GM04504 (cell line): ENCODE results near the gene KLHL17.

Experiments used
- DNase-seq: peaks from one replicate; pipeline ENCODE4 v3.0.0-alpha.2; 2012; ENCODE audit warnings: low read depth

Gene KLHL17

DNA sequence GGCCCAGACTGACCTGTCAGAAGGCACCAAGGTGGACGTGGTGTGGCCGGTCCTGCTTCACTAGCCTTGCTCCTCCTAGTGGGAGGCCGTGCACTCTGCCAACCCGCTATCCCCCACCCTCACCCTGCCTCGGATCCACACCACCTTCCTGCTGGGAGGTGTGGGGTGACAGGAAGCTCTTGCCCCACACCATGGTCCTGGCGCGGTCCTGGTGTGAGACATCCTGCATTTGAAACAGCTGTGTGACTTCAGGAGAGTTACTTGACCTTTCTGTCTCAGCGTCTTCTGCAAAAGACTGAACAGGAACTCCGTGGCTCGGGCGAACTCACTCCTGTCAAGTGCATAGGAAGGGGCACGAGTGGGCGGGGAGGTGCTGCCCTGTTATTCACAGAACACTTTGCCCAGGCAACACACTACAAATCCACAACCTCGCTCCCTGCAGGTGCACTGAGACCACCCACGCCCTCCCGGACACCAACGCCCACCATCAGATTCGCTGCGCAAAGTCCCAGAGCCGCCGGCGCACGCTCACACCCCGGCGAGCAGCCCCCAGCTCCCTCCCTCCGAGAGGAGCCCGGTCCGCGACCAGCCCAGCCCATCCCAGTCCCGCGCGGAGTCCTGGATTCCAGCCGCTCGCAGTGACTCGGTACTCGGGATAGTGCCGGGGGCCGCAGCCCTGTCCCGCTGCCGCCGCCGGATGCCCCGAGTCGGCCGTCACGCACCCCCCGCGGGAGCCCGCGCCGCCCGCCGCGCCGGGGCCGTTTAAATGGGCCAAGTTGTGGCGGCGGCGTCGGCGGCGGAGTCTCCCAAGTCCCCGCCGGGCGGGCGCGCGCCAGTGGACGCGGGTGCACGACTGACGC is 37.0 kb upstream of the KLHL17 start, which contains the start of gene SAMD11:
Gene SAMD11 (plus strand): TSS at position 793 of the 860 bp plus-strand sequence. CDS start 509 bp downstream, outside the sequence.
- peak; percentile 67 for DNase-seq

DNA sequence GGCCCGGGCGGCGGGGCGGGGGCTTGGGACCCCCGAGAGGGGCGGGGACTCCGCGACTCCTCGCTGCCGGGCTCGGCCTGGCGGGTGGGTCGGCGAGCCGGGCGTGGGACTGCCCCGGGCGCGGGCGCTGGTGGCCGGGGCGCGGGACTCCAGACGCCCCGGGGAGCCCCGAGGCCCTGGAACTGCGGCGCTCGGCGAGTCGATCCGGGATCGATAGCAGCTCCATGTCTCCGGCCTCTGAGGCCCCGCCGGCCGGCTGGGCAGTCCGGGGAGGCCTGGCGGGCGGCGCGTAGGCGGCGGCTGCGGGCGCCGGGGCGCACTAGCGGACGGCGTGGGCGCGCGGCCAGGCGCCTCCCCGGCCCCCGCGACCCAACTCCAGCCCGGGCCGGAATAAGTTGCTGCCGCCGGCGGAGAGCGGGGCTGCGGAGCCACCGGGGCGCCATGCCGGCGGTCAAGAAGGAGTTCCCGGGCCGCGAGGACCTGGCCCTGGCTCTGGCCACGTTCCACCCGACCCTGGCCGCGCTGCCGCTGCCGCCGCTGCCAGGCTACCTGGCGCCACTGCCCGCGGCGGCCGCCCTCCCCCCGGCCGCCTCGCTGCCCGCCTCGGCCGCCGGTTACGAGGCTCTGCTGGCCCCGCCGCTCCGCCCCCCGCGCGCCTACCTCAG is 36.3 kb upstream of the KLHL17 start:
- no peak for DNase-seq

- DNase-seq = no peak
These were observed 35.5 kb upstream of the KLHL17 start for GRCh38 chr1:924656-925560.

DNA sequence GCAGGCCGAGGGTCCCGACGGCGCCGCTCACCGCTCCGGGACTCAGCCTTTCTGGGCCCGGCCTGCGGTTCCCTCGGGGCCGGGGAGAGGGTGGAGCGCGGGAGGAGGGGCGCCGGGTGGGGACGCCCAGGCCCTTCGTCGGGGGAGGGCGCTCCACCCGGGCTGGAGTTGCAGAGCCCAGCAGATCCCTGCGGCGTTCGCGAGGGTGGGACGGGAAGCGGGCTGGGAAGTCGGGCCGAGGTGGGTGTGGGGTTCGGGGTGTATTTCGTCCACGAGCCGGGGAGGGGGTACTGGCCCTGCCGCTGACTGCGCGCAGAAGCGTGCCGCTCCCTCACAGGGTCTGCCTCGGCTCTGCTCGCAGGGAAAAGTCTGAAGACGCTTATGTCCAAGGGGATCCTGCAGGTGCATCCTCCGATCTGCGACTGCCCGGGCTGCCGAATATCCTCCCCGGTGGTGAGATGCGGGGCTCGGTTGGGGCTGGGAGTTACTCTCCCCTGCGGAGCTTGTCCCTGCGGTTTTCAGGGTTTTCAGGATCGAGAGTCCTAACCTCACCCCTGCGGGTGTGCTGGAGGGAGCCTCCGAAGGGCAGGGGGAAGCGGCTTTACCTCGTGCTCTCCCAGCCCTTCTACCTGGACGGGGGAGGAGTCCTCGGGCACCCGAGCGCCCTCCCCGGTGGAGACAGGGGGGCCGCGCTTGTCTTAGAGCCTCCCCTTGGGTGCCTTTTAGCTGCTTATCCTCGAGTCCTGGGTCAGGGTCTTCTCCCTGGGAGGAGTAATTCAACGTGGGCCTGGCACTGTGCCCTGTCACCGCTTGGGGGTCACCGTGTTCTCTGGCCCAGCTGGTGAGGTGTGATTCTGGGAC is 34.6 kb upstream of the KLHL17 start:
- no peak for DNase-seq

- DNase-seq = no peak
These were observed 33.1 kb upstream of the KLHL17 start for GRCh38 chr1:927234-927633.

DNA sequence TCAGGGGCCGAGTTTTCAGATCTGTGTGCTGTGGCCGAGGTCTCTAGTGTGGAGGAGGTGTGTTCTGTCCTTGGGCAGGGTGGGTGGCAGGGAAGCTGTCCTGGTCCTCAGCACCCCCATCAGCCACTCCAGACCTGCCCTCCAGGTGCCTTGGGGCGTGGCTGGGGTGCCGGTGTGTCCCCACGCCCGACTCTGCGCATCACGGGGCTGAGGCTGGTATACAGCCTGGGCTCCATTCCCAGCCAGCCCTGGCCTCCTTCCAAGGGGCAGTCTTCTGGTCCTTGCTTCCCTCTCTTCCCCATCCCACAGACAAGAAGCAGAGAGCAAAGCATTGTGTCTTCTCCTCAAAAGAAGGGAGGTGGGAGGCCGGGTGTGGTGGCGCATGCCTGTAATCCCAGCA is 32.6 kb upstream of the KLHL17 start:
- no peak for DNase-seq

DNA sequence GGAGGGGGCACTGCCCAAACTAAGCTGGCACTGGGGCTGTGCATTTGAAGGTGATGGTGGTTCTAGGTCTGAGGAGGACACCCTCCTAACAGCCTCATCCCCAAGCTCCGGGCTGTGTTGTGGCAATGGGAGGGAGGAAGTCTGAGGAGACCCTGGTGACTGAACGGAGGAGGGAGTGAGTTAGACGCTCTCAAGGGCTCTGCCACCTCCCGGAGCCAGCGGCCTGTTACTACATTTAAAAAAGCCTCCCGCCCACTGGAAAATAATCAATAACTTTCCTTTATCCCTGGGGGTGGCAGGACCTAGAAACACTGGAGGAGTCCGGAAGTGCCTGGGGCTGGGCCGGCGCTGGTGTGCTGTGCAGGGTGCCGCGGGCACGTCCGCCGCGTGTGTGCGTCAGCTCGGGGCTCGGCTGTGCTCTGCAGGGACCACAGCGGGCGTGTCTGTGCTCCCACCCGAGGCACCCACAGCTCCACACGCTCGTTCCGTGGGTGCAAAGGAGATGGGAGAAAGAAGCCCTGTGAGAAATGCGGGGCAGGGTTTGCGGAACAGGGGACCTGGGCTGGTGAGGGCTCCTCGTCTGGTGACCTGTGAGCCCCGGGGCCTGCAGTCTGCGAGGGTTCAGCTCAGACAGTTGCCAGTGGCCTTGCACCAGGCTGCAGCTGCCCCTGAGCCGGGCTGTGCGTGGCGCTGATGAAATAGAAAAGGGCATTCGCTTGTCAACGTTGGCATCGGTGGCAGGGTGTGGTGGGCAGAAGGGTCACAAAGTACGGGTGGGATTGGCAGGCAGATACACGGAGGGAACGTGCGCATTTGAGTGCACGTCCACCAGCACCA is 31.3 kb upstream of the KLHL17 start:
- no peak for DNase-seq

GRCh38 chr1:929712-930632 is 30.4 kb upstream of the KLHL17 start:
- no peak for DNase-seq

DNA sequence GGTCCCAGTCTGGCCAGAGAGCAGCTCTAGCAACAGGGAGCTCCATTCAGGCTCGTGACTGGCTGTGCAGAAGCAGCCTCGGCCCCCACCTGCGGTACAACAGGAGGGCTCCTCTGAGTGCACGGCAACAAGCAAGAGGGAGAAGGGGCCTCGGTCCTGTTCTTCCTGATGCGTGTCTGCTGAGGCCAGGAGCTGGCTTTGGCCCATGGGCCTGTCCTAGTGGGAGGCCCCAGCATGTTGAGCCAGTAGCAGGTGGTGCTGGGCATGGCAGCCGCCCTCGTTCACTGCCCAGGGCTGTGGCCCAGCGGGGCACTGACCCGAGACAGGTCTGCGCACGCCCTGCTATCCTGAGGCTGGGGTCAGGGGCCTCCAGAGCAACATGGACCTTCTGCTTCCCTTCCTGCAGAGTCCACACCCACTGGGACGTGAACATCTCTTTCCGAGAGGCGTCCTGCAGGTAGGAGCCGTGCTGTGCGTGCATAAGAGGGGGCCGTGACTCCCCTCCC is 29.7 kb upstream of the KLHL17 start:
- no peak for DNase-seq

DNA sequence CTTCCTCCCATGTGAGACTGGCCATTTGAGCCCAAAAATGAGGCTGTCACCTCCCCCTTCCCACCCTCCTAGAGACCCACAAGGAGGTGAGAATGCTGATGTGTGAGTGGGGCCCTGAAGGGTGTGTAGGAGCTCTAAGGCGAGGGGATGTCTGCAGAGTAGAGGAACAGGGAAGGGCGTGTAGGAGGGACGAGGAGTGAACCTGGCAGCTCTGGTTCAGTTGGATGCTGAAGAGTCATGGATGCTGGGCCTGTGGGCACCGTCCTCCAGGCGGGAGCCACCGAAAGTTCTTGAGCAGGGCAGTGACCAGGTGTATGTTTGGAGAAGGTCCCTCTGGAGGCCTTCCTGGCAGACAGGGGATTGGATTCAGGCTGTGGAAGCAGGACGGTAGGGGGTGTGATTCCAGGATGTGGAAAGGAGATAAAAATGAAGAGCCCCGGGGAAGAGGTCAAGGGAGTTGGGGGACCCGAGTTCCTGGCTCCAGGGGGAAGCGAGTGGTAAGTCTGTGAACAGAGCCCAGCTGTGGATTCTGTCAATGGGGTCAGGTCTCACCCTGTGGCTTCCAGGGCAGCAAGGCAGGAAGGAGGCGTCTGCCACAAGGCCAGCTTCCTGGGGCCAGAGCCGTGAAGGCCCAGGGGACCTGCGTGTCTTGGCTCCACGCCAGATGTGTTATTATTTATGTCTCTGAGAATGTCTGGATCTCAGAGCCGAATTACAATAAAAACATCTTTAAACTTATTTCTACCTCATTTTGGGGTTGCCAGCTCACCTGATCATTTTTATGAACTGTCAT is 28.8 kb upstream of the KLHL17 start:
- no peak for DNase-seq

DNA sequence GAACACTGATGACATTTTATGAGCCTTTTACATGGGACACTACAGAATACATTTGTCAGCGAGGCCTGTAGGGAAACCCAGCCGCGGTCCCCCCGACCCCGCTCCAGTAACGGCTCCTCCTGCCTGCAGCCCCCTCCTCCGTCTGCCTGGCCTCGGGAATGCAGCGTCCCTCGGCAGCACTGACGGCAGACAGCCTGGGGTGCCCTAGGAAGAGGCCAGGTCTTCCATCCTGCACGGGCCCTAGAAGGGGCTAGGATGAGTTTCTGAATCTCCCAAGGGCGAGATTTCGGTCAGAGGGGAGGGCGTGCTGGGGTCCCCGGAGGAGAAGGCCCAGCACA is 28.2 kb upstream of the KLHL17 start:
- no peak for DNase-seq

DNA sequence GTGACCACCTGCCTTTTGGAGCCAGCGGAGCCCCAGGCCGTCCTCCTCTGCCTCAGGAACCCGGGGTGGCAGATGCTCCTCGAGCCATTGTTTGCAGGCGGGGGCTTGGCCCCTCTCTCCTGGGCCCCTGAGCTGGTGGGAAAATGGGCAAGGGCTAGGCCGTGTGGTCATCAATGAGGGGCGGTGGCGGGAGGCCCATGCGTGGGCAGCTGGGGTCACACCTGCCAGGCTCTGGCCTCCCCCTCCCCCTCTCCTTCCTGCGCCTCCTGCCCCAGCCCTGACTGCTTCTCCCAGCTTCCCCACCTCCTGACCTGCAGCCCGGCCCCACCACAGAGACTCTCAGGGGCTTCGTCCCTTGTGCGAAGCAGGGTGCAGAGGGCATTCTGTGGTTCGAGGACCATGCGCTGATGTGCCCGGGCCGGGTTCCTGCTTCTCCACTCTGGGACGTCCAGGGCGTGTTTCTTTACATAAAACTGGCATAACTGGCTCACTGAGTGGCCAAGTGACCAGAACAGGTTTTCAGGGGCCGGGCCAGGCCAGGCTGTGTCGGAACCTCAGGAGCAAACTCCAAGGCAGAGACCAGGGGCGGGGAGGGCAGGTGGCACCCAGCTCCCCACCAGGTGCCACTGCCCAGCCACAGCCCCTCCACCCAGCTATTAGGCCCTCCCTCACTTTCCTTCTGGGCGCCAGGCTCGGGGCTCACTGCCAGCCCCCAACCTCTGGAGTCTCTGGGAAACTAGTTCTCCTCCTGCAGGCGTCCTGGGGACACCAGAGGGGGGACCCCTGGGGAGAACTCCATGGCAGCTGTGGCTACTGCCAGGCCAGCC is 27.4 kb upstream of the KLHL17 start:
- DNase-seq = no peak

- no peak for DNase-seq
These were observed 26.8 kb upstream of the KLHL17 start for GRCh38 chr1:933603-933940.

GRCh38 chr1:934991-935750 is 25.2 kb upstream of the KLHL17 start:
- DNase-seq = no peak

GRCh38 chr1:935751-936231 is 24.6 kb upstream of the KLHL17 start:
- no peak for DNase-seq

DNA sequence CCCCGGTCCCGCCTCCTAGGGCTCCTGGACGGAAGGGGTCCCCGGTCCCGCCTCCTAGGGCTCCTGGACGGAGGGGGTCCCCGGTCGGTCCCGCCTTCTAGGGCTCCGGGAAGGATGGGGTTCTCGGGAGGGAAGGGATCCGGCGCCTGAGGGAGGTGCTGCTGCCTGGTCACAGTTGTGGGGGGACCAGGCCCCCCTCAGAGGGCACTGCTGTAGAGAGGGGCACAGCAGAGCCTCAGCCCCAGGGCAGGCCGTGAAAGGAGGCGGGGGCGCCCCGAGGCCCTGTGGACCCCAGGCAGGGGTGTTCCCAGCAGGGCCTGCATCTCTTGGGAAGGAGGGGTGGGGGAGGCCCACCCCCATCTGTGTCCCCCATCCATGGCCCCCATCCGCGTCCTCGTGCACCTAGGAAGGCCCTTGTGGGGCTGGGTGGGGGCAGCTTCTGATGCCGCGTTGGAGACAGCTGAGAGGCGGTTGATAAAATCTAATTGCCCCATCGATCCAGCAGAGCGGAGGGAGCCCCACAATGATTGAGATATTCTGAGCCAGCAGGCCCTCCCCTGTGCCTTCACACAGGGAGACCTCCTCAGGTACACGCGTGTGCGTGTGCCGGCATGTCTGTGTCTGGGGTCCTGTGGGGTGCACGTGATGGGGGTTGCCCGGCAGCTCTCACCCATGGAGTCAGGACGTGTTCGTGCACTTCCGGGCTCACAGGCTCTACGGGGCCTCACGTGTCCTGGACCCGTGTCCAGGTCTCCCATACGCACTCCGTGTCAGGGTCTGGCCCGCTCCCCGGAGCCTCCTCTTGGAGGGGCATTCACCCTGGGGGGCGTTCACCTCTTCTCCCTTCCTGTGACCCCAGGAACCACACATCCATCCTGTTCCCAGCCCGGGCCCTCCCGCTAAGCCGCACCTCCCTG is 23.8 kb upstream of the KLHL17 start:
- DNase-seq = no peak
